Measurements from ENCODE around the gene STX18.

The STX18 gene

GRCh38 chr4:4391866-4392265 lies 150.0 kb downstream of the STX18 start:
- H3K27me3 Mint-ChIP-seq: peaks cover 56% of the 10 kb centered on the region
- H3K36me3 Mint-ChIP-seq (ENCODE audit: low read depth): no peaks in the 10 kb centered on the region
- H3K4me1 Mint-ChIP-seq (ENCODE audit: low read depth): no peaks in the 10 kb centered on the region
- no peak overlapping the region for H3K4me3 Mint-ChIP-seq
- intact Hi-C loops (cut with micrococcal nuclease): no loop called here
- no peak overlapping the region for H3K27ac Mint-ChIP-seq
- H3K9me3 Mint-ChIP-seq: no peaks in the 10 kb centered on the region

GRCh38 chr4:4390515-4391240 lies 151.2 kb downstream of the STX18 start:
- peaks cover 52% of the 10 kb centered on the region for H3K27me3 Mint-ChIP-seq
- H3K27ac Mint-ChIP-seq: no peak overlapping the region
- intact Hi-C loops (cut with micrococcal nuclease): no loop called here
- no peaks in the 10 kb centered on the region for H3K4me1 Mint-ChIP-seq (ENCODE audit: low read depth)
- H3K36me3 Mint-ChIP-seq (ENCODE audit: low read depth): no peaks in the 10 kb centered on the region
- no peak overlapping the region for H3K4me3 Mint-ChIP-seq
- H3K9me3 Mint-ChIP-seq: no peaks in the 10 kb centered on the region

- peaks cover 52% of the 10 kb centered on the region for H3K27me3 Mint-ChIP-seq
- no peaks in the 10 kb centered on the region for H3K9me3 Mint-ChIP-seq
- H3K4me1 Mint-ChIP-seq (ENCODE audit: low read depth): no peaks in the 10 kb centered on the region
- no peak overlapping the region for H3K27ac Mint-ChIP-seq
- H3K4me3 Mint-ChIP-seq: no peak overlapping the region
- H3K36me3 Mint-ChIP-seq (ENCODE audit: low read depth): no peaks in the 10 kb centered on the region
- intact Hi-C loops (cut with micrococcal nuclease): no loop called here
These were observed 151.8 kb downstream of the STX18 start for GRCh38 chr4:4390046-4390445.

- intact Hi-C loops (cut with micrococcal nuclease): no loop called here
- Mint-ChIP-seq H3K4me3 (no peak overlapping the region), H3K4me1 (ENCODE audit: low read depth) (no peaks in the 10 kb centered on the region), H3K36me3 (ENCODE audit: low read depth) (no peaks in the 10 kb centered on the region), H3K9me3 (no peaks in the 10 kb centered on the region), H3K27me3 (peaks cover 61% of the 10 kb centered on the region), H3K27ac (no peak overlapping the region)
These were observed 152.8 kb downstream of the STX18 start for GRCh38 chr4:4388836-4389575.

- intact Hi-C loops (cut with micrococcal nuclease): no loop called here
- no peaks in the 10 kb centered on the region for H3K36me3 Mint-ChIP-seq (ENCODE audit: low read depth)
- no peaks in the 10 kb centered on the region for H3K9me3 Mint-ChIP-seq
- no peak overlapping the region for H3K27ac Mint-ChIP-seq
- peaks cover 67% of the 10 kb centered on the region for H3K27me3 Mint-ChIP-seq
- no peaks in the 10 kb centered on the region for H3K4me1 Mint-ChIP-seq (ENCODE audit: low read depth)
- H3K4me3 Mint-ChIP-seq: no peak overlapping the region
These were observed 153.5 kb downstream of the STX18 start for GRCh38 chr4:4388311-4388790.

- peaks cover 69% of the 10 kb centered on the region for H3K27me3 Mint-ChIP-seq
- no peak overlapping the region for H3K4me3 Mint-ChIP-seq
- H3K27ac Mint-ChIP-seq: no peak overlapping the region
- no peaks in the 10 kb centered on the region for H3K36me3 Mint-ChIP-seq (ENCODE audit: low read depth)
- no peaks in the 10 kb centered on the region for H3K4me1 Mint-ChIP-seq (ENCODE audit: low read depth)
- no peaks in the 10 kb centered on the region for H3K9me3 Mint-ChIP-seq
- intact Hi-C loops (cut with micrococcal nuclease): no loop called here
These were observed 154.1 kb downstream of the STX18 start for GRCh38 chr4:4387531-4388310.

GRCh38 chr4:4386736-4387392 lies 155.0 kb downstream of the STX18 start, which contains the start of gene NSG1:
NSG1 (plus strand) TSS chr4:4387102; CDS start chr4:4387630, 528 bp downstream.
- intact Hi-C loops (cut with micrococcal nuclease): no loop called here
- H3K27ac Mint-ChIP-seq: no peak within 1 kb of the TSS
- H3K27me3 Mint-ChIP-seq: peaks cover 75% of the 10 kb centered on the region

GRCh38 chr4:4386296-4386735 lies 155.5 kb downstream of the STX18 start:
- Mint-ChIP-seq H3K27me3 (peaks cover 78% of the 10 kb centered on the region), H3K4me1 (ENCODE audit: low read depth) (no peaks in the 10 kb centered on the region), H3K4me3 (no peak overlapping the region), H3K9me3 (no peaks in the 10 kb centered on the region), H3K27ac (no peak overlapping the region), H3K36me3 (ENCODE audit: low read depth) (no peaks in the 10 kb centered on the region)
- intact Hi-C loops (cut with micrococcal nuclease): no loop called here

More at GRCh38 chr4:4386736-4387392, 155.0 kb downstream of the STX18 start, which contains the start of gene NSG1:
- Mint-ChIP-seq H3K4me1 (ENCODE audit: low read depth) (no peaks in the 10 kb centered on the region), H3K4me3 (no peak within 1 kb of the TSS), H3K9me3 (no peaks in the 10 kb centered on the region), H3K36me3 (ENCODE audit: low read depth) (no peaks in the 10 kb centered on the region)

- intact Hi-C loops (cut with micrococcal nuclease): no loop called here
- Mint-ChIP-seq H3K4me1 (ENCODE audit: low read depth) (no peaks in the 10 kb centered on the region), H3K36me3 (ENCODE audit: low read depth) (no peaks in the 10 kb centered on the region), H3K9me3 (no peaks in the 10 kb centered on the region), H3K27ac (no peak overlapping the region), H3K4me3 (no peak overlapping the region), H3K27me3 (peaks cover 79% of the 10 kb centered on the region)
These were observed 156.0 kb downstream of the STX18 start for GRCh38 chr4:4385729-4386295.

- H3K9me3 Mint-ChIP-seq: no peaks in the 10 kb centered on the region
- peaks cover 75% of the 10 kb centered on the region for H3K27me3 Mint-ChIP-seq
- H3K36me3 Mint-ChIP-seq (ENCODE audit: low read depth): no peaks in the 10 kb centered on the region
- H3K27ac Mint-ChIP-seq: no peak overlapping the region
- H3K4me3 Mint-ChIP-seq: no peak overlapping the region
- intact Hi-C loops (cut with micrococcal nuclease): no loop called here
- H3K4me1 Mint-ChIP-seq (ENCODE audit: low read depth): no peaks in the 10 kb centered on the region
These were observed 157.0 kb downstream of the STX18 start for GRCh38 chr4:4384837-4385236.

GRCh38 chr4:4383085-4383484 lies 158.8 kb downstream of the STX18 start:
- intact Hi-C loops (cut with micrococcal nuclease): no loop called here
- Mint-ChIP-seq H3K9me3 (no peaks in the 10 kb centered on the region), H3K27ac (no peak overlapping the region), H3K36me3 (ENCODE audit: low read depth) (no peaks in the 10 kb centered on the region), H3K27me3 (peaks cover 60% of the 10 kb centered on the region), H3K4me1 (ENCODE audit: low read depth) (no peaks in the 10 kb centered on the region), H3K4me3 (no peak overlapping the region)

- H3K36me3 Mint-ChIP-seq (ENCODE audit: low read depth): no peaks in the 10 kb centered on the region
- H3K27ac Mint-ChIP-seq: no peak overlapping the region
- no peaks in the 10 kb centered on the region for H3K4me1 Mint-ChIP-seq (ENCODE audit: low read depth)
- peaks cover 6% of the 10 kb centered on the region for H3K9me3 Mint-ChIP-seq
- H3K4me3 Mint-ChIP-seq: no peak overlapping the region
- peaks cover 40% of the 10 kb centered on the region for H3K27me3 Mint-ChIP-seq
- intact Hi-C loops (cut with micrococcal nuclease): no loop called here
These were observed 162.2 kb downstream of the STX18 start for GRCh38 chr4:4379540-4380087.

Data from dendritic cell treated with granulocyte-macrophage colony-stimulating factor and Interleukin-4, amounts not matched to agents 40 ng/mL and 50 ng/mL, for 4 days (primary cell).